ENCODE data around the gene FADS3. TPM values are rescaled to one million over a fixed set of nuclear protein-coding genes. Genes with fewer than 3 reads are reported as not detected.

The FADS3 gene
- total and polyA plus RNA-seq, 9 of the 15 experiments (the other 6 are each of a cell fraction or from before 2014, with no cell fraction given), result 0.97 to 148 (median 92.7) TPM

DNA sequence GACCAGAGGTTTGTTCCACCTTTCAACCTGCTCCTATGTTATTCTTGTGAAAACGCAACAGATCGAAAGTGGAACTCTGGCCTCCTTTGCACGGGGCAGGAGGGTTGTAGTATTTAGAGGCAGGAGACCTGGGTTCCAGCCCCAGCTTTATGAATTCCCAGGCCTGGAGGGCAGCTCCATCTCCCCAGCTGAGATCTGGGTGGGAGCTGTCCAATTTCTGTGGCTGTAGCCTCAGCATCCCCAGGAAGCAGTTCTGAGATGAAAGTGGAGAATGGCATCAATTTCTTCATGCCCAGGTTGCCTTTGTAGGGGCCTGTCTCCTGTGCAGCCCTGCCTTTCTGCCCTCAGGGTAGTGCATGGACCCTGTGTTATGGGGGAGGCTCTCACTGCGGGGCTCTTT, 59.1 kb downstream of the FADS3 start:
- no peaks in the 10 kb centered on the region for H3K9me3 ChIP-seq (replicated peaks; ENCODE audit: control insufficient read depth, insufficient read depth, low read depth, low read length)
- BruUV-seq (replicated peaks), result no TSS peak
- ATAC-seq, result no peak
- FAIRE-seq, result no peak
- H3K79me2 ChIP-seq (ENCODE audit: control insufficient read depth, insufficient read depth, low read length), result peaks cover 31% of the 10 kb centered on the region; the same call in 2 of the 3 replicates
- no peaks in the 10 kb centered on the region for H4K20me1 ChIP-seq (replicated peaks; ENCODE audit: control insufficient read depth, insufficient read depth, low read length)
- no peaks in the 10 kb centered on the region for H3K27me3 ChIP-seq (ENCODE audit: control insufficient read depth in 2 of 2, insufficient read depth in 2 of 2, low read length in 2 of 2)
- 73% methylated on average over 4 of the region's 4 CpGs for WGBS (ENCODE audit: insufficient coverage, low coverage, missing lambda C conversion rate)
- H3K4me3 ChIP-seq, result no peak overlapping the region
- CTCF ChIA-PET (ENCODE audit: low intra/inter-chr PET ratio), result no interaction called here
- H3K36me3 ChIP-seq (ENCODE audit: control insufficient read depth, insufficient read depth, low read length), result no peaks in the 10 kb centered on the region
- H3K9me1 ChIP-seq (ENCODE audit: control insufficient read depth, insufficient read depth, low read length), result peaks cover 10% of the 10 kb centered on the region
- peaks cover 40 to 61% of the 10 kb centered on the region in 2 experiments for H3K4me1 ChIP-seq (replicated peaks in 1 of 2; ENCODE audit: control insufficient read depth in 2 of 2, insufficient read depth in 2 of 2, low read length in 2 of 2)
- peak overlapping the region; percentile 11; the same call in 1 of the 3 replicates for H3K27ac ChIP-seq (ENCODE audit: extremely low read depth, low read depth, low read length)
- H2AFZ ChIP-seq (ENCODE audit: low read depth, low read length), result no peak overlapping the region
- intact Hi-C loops (cut with micrococcal nuclease) (no loop called here), in situ Hi-C loops (cut with MboI) (no loop called here)
- POLR2A ChIA-PET, result interaction anchor here (0.6 to 2.1 kb wide), 3 partner anchors 10 to 17 kb away, joined by 3 to 10 read pairs (median 4); no protein-coding TSS in a partner anchor
- no peak for DNase-seq (ENCODE audit: extremely low read depth in 1 of 4, low spot score in 3 of 4)
- peak overlapping the region in 1 of 2 experiments; percentile 93; a peak in 1 of 4 replicates for H3K9ac ChIP-seq (ENCODE audit: insufficient read depth in 1 of 2, low read depth in 2 of 2, low read length in 2 of 2)
- TF ChIP-seq REST (IDR thresholded peaks at IDR 0.05; ENCODE audit: borderline replicate concordance), result peak; percentile 36; the same call in 1 of the 2 replicates
- TF ChIP-seq REST (CRISPR knock-in tag; IDR thresholded peaks at IDR 0.05; ENCODE audit: low read depth), result no peak
- no peak for TF ChIP-seq DNMT1 (IDR thresholded peaks at IDR 0.05)
- H3K4me2 ChIP-seq (ENCODE audit: insufficient read depth, low read length), result no peak overlapping the region

Measured in K562 (cell line).